HEK293 (cell line): Measurements from ENCODE around the gene S100P.

Experiments
- YY1 ChIP-seq: fragments of 450-650 bp; formaldehyde crosslinking; IDR thresholded peaks from 2 replicates; pipeline ENCODE4 v1.5.1; 2018; ENCODE audit warnings: missing biosample characterization, missing genetic modification characterization
- ZNF324 ChIP-seq: fragments of 450-650 bp; formaldehyde crosslinking; IDR thresholded peaks from 2 replicates; pipeline ENCODE4 v1.5.1; 2016; ENCODE audit warnings: missing biosample characterization, missing genetic modification characterization
- TF ChIP-seq, protein P1 (sequence below): fragments of 450-650 bp; formaldehyde crosslinking; IDR thresholded peaks from 2 replicates; pipeline ENCODE4 v1.5.1; 2016; ENCODE audit warnings: missing biosample characterization, missing genetic modification characterization
- TF ChIP-seq, protein P2 (sequence below): fragments of 450-650 bp; formaldehyde crosslinking; IDR thresholded peaks from 2 replicates; pipeline ENCODE4 v1.5.1; 2016; ENCODE audit warnings: missing biosample characterization, missing genetic modification characterization

DNA sequence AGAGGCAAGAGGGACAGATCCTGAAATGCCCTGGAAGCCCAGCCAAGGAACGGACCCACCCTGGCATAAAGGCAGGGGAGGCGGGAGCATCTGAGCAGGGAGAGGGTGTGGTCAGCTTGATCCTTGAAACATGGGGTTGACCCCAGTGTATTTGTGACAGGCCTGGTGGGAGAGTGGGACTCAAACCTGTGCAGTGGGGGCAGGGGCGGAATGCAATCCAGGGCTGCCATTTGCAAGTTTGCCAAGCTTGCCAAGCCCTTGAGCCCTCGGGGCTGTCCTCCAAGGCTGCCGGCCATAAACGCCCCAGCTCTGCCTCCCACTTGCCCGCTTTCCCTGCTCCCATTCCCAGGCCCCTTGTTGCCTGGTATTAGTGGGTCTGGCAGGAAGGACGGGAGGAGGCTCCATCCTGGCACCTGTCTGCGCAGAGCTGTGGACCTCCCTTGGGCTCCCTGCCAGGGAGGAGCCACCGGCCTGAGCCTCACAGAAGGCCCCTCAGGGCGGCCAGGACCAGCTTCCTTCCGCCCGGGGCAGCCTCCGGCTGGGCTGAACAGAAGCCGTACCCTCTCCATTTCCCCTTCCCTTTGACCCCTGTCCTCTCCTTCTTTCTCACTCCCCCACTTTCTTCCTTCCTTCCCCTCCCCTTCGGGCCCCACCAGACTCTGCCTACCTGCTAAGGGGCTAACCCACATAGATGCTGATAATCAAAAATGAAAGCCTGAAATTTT lies 661 bp downstream of the S100P start:
- TF ChIP-seq, protein P1, sequence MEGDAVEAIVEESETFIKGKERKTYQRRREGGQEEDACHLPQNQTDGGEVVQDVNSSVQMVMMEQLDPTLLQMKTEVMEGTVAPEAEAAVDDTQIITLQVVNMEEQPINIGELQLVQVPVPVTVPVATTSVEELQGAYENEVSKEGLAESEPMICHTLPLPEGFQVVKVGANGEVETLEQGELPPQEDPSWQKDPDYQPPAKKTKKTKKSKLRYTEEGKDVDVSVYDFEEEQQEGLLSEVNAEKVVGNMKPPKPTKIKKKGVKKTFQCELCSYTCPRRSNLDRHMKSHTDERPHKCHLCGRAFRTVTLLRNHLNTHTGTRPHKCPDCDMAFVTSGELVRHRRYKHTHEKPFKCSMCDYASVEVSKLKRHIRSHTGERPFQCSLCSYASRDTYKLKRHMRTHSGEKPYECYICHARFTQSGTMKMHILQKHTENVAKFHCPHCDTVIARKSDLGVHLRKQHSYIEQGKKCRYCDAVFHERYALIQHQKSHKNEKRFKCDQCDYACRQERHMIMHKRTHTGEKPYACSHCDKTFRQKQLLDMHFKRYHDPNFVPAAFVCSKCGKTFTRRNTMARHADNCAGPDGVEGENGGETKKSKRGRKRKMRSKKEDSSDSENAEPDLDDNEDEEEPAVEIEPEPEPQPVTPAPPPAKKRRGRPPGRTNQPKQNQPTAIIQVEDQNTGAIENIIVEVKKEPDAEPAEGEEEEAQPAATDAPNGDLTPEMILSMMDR (tag by site-specific recombination): no peak
- TF ChIP-seq YY1 (tag by site-specific recombination): no peak
- no peak for TF ChIP-seq ZNF324 (tag by site-specific recombination)
- TF ChIP-seq, protein P2, sequence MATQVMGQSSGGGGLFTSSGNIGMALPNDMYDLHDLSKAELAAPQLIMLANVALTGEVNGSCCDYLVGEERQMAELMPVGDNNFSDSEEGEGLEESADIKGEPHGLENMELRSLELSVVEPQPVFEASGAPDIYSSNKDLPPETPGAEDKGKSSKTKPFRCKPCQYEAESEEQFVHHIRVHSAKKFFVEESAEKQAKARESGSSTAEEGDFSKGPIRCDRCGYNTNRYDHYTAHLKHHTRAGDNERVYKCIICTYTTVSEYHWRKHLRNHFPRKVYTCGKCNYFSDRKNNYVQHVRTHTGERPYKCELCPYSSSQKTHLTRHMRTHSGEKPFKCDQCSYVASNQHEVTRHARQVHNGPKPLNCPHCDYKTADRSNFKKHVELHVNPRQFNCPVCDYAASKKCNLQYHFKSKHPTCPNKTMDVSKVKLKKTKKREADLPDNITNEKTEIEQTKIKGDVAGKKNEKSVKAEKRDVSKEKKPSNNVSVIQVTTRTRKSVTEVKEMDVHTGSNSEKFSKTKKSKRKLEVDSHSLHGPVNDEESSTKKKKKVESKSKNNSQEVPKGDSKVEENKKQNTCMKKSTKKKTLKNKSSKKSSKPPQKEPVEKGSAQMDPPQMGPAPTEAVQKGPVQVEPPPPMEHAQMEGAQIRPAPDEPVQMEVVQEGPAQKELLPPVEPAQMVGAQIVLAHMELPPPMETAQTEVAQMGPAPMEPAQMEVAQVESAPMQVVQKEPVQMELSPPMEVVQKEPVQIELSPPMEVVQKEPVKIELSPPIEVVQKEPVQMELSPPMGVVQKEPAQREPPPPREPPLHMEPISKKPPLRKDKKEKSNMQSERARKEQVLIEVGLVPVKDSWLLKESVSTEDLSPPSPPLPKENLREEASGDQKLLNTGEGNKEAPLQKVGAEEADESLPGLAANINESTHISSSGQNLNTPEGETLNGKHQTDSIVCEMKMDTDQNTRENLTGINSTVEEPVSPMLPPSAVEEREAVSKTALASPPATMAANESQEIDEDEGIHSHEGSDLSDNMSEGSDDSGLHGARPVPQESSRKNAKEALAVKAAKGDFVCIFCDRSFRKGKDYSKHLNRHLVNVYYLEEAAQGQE (tag by site-specific recombination): no peak
